HG03060 (cell line): Measurements from ENCODE around the gene SLCO4A1.

Experiments
- ATAC-seq: cut with Tn5 transposase; IDR thresholded peaks from one replicate; pipeline ENCODE4 v1.9.1; 2021; ENCODE audit warnings: low read depth, moderate number of reproducible peaks; ENCODE audit not compliant: unreplicated experiment

The SLCO4A1 gene

DNA sequence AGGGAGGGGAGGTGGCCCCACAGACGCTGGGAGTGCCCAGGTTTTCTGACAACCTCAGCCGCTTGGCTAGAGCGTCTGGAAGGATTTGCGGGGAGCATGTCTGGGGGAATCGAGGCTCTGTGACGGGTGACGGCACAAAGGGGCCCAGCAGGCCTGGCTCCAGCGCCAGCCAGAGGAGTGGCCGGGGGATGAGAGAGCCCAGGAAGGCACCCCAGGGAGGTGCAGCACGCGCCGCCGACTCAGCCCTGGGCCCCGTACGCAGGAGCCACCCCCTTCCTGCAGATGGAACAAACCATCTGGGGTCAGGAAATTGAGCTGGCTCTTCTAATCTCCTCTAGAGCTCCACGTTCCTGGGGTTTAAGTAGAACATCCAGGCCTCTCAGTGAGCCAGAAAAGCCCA lies 5.9 kb upstream of the SLCO4A1 start:
- ATAC-seq, result no peak

DNA sequence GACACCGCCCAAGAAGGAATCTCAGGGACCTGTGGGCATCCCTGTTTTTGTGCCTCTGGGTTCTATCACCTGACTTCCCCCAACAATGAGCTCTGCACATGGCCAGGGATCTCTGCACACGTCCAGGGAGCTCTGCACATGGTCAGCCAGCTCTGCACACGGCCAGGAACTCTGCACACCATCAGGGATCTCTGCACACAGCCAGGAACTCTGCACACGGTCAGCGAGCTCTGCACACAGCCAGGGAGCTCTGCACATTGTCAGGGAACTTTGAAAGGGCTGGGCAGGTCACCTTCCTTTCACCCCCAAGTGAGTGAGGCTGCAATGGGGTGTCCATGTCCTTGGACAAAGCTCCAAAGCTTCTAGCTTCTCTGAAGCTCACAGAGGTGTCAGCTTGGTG lies 5.2 kb upstream of the SLCO4A1 start:
- ATAC-seq, result no peak

DNA sequence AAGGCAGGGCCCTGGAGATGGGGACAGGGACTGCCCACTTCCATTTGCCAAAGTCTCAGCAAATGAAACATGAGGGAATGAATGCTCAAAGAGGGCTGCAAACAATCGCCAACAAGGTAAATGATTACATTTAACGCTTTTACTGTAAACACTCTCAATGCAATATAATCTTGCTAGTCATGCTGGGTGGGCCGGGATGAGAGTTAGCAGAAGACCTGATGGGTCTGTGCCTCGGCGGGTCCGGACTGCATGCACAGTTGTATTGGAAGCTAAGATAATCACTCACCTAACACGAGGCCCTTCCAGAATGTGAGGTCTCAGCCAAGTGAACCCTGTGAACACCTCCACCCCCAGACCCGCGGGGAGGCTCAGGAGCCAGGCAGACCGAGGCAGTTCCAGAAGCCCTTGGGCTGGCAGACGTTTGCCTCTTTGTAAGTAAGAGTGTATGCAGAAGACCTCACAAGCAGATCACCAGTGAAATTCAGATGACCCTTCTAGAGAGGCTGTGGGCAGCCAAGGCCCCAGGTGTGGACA lies 4.7 kb upstream of the SLCO4A1 start:
- no peak for ATAC-seq

DNA sequence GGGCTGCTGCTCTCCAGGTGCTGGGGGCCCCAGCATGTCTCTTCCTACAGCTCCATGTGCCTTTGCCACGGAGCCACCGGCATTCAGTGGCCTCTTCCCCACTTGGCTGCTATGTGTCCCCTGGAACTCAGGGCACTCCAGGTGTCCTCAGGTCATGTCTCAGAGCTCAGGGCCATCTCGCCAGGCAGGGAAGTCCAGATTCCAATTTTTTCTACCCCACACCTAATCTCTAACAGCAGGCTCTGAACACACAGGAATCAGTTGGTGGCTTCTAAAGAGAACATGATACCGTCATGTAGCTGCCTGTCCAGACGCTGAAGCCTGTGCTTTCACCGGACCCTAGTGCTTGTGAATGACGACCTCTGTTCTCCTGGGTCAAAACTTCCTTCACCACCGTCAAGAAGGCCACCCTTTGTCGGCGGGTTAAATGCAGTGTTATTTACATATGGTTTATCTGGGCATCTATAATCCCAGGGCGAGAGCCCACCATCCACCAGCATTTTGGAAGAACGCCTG lies 4.2 kb upstream of the SLCO4A1 start:
- ATAC-seq, result no peak

DNA sequence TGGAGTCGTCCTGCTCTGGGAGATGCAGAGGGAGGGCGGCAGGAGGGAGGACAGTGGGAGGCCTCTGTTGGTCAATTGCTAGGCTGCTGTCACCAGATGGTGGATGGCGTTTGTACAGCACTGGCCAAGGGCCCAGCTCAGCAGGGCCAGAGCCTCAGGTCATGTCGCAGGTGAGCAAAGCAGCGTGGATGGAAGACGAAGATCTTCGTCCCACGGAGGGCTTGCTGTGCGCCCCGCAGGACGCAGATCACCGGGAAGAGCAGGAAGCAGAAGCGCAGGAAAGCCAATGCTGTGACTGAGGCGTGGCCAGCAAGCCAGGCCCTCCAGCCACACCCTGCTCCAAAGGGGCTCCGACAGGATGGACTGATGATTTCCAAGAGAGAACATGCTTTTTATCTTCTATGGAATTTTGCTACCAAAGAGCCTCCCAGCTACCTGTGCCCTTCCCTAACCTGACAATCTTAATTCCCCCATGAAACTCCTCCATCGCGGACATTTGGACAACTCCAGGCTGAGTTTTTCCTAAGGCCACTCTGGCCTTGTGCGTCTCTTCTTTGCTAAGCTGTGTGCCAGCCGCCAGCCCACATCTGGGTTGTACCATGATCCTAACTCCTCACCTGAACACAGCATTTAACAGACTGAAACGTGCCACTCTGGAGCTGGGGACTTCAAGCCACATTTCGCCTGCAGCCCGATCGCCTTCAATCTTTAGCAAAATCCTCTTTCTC lies 3.5 kb upstream of the SLCO4A1 start:
- ATAC-seq, result no peak

DNA sequence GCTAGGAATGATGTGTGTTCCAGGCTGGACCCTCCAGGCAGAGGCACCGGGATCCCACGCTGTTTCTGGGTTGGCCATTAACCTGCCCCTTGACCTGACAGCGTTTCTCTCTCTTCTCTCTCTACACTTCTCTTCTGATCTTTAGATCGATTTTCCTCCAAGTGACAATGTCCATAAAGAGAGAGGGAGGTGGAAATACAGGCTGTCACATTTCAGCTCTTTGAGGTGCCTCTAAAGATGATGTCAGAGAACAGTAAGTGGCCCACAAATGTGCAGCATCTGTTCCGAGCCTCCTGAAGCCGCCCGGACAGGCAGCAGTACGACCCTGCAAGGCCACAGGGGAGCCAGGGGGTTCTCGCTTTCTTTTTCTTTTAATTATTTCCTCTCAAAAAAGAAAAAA lies 2.5 kb upstream of the SLCO4A1 start:
- ATAC-seq, result no peak

DNA sequence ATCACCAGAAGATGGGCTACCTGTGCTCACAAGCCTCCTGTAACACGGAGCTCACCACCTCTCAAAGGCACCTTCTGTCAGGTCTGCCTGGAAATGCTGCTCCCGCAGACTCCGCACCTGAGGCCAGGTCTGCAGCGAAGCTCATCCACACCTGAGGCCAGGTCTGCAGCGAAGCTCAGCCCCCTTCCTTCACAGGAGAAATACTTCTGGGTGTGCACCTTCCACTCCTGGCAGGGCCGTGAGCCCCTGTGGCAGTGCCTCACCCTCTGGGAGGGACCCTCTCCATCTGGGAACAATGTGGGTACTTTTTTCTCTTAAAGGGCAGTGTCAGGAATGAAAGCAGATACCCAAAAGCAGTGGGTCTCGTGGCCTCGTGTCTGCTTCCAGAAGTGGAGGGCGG lies 1.4 kb upstream of the SLCO4A1 start:
- ATAC-seq, result no peak

DNA sequence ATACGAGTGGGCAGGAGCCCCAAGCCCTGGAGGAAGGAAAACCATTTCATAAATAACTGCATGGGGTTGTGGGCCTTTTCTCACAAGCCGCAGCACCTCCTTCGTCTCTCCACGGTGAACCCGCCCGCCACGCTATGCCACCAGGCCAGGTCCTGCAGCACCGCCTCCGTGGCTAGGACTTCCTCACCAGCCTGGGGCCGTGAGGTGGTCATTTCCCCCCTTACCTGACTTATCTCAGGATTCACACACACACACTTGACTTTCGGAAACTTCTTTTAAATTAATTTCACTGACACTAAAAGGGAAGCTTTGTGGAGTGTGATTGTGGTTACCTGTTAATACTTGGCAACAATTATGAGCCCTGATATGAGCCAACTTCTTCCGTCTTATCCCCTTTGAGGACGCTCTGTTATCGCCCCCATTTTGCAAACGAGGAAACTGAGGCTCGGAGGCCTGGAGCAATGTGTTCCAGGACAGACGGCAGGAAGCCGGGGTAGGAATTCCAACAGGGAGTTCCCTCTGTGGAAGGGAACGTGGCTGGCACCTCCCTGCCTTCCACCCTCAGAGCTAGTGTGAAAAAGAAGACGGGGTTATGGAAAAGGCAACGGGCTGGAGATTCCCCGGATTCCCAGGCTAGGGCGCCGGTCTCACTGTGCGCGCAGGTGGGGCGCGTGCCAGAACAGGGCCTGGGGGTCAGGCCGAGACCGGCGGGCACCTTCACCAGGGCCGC lies 817 bp upstream of the SLCO4A1 start:
- ATAC-seq, result no peak

DNA sequence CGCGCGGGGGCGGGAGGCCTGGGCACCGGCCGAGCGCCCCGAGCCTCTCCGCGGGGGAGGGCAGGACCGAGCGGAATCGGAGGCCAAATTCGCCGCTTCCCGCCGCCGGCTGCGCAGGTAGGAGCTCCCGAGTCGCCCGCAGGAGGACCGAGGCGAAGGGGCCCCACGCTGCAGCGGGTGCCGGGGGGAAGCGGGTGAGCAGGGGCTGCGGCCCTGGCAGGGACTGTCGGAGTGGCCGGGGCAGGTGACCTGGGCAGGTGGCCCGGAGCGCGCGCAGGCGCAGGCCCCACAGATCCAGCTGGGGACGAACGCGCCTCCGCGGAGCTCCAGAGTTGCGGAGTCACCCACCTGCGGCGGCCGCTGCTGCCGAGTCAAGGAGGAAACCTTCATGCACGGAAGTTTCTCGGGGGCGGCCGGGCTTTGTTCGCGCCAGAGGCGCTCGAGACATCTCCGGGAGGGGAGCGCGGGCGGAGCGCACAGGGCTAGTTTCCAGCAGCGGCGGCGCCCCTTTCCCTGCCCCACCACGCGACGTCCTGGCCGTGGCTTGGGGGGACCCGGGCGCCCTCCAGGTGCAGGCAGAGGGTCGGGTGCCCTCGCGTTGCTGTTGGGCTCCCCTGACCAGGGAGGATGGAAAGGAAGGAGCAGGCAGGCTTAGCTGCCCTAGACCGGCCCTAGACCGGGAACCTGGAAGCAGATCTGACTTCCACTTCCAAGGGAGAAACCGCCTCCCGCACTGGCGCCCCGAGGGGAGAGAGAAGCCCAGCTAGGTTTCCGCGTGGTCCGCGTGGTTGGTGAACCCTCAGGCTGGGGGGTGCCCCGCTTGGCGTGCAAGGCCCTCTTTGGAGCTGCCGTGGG lies 590 bp downstream of the SLCO4A1 start:
- ATAC-seq, result no peak

DNA sequence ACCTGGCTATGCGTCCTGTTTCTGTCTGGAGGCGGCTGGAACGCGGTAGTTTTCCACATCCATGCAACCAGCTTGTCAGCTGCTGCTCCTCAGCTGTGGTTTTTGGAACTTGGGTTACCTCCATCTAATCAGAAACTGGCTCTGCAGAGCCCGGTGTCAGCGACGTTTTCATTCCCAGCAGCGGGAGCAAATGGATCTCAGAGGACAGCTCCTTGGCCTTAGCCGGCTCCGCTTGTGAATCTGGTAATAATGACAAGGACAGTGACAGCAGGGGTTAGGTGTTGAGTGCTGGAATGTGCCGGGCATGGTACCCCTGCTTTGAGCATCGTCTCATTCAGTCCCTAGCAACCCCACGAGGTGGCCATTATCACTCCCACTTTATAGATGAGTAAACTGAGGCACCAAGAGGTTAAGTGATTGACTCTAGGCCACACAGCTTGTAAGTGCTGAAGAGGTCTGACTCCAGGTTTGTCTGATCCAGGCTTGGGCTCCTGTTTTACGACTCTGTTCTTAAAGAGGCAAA lies 1.3 kb downstream of the SLCO4A1 start:
- ATAC-seq, result no peak

DNA sequence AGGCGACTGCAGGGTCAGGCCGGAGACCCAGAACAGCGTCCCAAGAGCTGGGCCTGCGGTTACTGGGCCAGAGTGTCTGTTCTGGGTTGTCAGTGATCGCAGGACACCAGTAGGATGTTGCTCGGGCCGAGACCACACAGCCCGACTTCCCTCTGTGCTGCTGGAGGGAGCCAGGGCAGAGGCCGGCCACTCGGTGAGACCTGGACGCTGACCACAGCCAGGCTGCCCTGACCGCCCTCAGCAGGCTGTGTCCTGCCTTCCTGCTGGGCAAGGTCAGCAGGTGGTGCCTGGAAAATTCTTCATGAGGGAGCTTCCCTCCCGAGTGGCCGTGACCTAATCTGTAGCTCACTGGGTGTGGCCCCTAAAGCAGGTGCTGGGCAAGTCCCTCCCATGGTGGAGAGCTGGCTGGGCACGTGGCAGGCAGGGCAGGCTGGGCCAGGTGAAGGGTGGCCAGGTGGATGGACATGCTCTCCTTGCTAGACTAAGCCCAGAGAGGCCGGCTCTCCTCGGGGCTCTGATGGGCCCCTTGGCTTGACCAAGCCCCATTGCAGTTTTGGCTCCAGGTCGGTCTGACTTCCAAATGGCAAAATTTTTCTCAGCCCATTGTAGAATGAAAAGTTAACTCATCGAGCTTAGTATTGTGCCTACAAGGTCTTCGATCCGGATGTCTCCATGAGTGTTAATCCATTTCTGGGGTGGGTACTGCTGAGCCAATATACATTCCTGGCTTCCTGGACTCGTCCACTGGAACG lies 1.9 kb downstream of the SLCO4A1 start:
- ATAC-seq, result no peak

DNA sequence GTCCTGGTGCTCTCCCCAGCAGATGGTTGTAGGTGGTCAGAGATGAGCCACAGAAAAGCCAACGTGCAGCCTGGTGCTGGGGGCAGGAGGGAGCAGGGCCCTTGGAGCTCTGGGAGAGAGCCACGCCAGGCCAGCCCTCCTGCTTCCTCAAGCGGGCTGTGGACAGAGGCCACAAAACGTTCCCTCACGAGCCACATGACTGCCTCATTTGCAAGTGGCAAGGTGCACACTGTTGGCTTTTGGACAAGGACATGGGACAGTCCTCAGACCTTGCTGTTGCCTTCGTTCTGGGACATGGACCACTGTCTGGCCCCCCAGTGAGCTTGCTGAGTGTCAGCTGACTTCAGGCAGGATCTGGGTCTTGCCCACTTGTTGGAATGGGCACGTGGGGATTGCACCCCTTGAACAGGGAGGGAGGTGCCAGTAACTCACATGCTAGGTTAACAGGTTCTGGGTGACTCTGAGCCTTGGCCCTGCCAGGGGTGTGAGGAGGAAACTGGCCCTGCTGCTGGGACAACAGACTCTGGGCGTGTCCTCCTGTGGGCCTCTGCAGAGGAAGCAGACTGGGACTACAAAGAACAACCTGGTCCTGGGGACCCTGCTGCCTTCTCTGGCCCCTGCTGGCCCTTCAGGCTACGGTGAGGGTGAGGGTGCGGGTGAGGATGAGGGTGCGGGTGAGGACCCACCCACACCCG lies 2.6 kb downstream of the SLCO4A1 start:
- ATAC-seq, result no peak

DNA sequence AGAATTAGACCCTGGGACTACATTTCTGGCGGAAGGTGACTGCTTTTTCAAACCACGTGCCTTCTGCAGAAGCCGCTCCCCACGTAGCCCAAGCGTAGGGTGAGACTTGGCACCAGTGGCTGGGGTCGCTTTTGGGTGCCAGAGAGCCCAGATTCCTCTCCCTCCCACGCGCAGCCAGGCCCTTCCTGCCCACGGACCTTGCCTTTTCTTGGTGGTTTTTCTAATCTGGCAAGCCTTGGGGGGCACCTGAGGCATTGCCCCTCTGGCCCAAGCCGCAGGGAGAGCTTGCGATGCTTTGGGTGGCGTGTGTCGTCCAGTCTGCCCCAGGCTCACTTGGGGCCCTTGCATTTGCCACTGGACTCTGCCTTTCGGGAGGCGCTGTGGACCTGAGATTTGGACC lies 3.3 kb downstream of the SLCO4A1 start:
- ATAC-seq, result no peak

DNA sequence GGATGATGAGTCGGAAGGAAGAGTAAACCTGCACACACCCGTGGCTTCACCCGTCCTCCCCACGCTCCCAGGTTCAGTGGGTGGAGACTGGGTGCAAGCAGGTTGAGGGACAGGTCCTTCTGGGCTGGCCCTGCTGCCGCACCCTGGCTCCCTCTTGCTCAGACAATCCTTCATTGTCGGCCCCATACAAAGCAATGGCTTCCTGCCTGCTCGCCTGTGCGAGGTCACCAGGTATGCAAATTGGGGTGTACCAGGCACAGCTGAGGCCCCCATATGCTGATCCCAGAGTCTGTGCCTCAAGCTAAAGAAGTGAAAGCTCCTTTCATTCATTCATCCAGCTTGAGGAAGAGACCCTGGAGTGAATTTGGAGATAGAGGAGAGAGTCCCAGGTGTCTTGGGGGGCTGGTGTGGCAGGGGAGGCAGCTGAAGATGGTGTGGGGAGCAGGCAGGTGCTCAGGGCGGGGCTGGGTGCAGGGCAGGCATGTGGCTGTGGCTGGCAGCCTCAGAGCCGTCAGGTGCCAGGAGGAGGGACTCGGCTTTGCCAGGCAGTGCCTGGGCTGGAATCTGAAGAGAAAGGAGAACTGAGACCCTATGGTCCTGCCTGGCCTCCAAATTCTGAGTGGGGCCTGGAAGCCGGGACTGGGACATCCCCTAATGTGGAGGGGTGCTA lies 4.7 kb downstream of the SLCO4A1 start:
- ATAC-seq, result no peak

DNA sequence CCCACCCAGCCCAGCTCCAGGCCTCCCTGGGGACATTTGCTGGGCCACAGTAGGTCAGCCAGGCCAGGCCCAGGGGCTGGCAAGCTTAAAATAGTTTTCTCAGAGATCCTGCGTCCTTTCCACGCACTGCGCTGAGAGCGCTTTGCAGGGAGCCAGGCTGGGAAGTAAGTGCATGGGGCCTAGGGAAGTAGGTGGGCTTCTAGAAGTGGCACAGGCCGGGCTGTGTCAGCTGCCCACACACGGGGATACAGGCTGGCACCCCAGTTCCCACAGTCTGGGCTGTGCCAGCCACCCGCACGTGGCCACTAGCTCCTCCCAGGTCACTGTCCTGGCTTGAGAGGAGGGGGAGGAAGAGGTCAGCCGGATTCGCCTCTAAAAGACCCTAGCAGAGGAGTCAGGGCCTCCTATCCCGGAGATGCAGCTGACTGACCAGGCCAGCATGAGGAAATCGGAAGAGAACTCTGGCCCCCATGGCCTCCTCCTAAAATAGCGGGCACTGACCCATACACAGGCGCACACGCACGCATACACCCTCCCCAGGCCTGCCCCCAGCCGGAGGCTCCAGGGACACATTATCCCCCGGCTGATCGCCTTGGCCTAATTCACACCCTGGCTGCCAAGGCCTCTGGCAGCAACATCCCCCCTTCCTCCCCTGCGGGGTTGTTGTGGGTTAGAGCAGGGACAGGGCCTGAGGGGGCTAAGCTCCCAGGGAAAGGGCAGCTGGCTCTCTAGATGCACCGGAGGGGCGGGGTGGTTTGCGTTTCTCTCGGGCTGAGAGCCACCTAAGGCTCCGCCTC lies 5.4 kb downstream of the SLCO4A1 start:
- no peak for ATAC-seq

DNA sequence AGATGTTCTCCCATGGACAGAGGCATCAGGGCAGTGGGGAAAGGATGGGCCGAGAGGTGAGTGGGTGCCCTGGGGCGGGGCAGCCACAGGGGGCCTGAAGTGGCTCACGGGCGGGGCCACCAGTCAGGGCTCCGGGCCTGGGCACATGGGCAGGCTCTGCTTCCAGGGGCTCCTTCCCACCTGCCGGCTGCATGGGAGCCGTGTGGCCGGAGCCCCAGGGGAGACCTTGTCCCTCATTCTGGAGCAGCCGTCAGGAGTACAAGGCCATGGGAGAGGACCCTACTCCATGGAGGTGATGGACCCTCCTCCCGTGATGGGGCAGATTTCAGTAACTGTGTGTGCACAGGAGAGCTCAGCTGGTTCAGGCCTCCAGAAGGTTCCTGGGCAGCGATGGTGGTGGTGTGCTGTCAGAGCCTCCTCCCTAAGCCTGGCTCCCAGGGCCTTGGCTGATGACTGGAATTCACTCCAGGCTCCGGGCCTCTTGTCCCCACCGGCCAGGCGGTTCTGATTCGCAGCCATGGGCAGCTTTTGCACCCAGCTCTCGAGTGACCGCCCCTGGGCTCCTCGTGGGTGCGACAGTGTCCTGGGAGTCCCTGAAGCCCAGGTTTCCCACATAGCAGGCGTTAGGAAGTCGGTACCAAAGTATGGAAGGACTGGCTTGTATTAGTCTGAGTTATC lies 6.2 kb downstream of the SLCO4A1 start:
- ATAC-seq, result no peak

DNA sequence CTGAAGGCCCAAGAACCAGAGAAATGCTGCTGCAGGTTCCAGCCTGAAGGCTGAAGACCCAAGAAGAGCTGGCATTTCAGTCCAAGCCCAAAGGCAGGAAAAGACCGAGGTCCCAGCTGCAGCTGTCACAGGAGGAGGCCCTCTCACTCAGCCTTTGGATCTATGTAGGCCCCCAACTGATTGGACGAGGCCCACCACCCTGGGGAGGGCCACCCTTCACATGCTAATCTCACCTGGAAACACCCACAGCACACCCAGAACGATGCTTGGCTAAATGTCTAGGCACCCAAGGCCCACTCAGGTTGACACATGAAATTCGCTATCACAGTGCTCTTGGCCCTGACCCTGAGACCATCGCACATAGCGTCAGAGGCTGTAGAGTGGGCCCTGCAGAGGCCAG lies 6.8 kb downstream of the SLCO4A1 start:
- ATAC-seq, result no peak
